HUES6 (cell line): ENCODE results near the gene LGALS9B.
"Not testable (repeated sequence)": the region's sequence is repeated elsewhere in the genome, so short reads cannot be mapped to it uniquely, and the experiment has no call there.

Source experiments
- H3K27ac ChIP-seq: 2 replicates; pipeline ENCODE4 v1.7.0; 2013; ENCODE audit warnings: low read depth, mild to moderate bottlenecking, low read length, inconsistent platforms
- H3K27me3 ChIP-seq: 2 replicates; pipeline ENCODE4 v1.6.1; 2013; ENCODE audit warnings: low read length; ENCODE audit not compliant: control insufficient read depth, insufficient read depth
- H3K36me3 ChIP-seq: 2 replicates; pipeline ENCODE4 v1.6.1; 2013; ENCODE audit warnings: low read length; ENCODE audit not compliant: control insufficient read depth, insufficient read depth
- H3K4me1 ChIP-seq: 2 replicates; pipeline ENCODE4 v1.6.1; 2013; ENCODE audit warnings: low read length; ENCODE audit not compliant: control insufficient read depth, insufficient read depth
- H3K4me3 ChIP-seq: 2 replicates; pipeline ENCODE4 v1.5.1; 2013; ENCODE audit warnings: low read depth, low read length
- H3K9ac ChIP-seq: one replicate; pipeline ENCODE4 v1.6.1; 2013; ENCODE audit warnings: mild to moderate bottlenecking, low read length
- H3K9me3 ChIP-seq: 2 replicates; pipeline ENCODE4 v1.6.1; 2013; ENCODE audit warnings: low read depth, low read length; ENCODE audit not compliant: control insufficient read depth, insufficient read depth

Gene LGALS9B

GRCh38 chr17:20466553-20466952, 786 bp downstream of the LGALS9B start:
- not testable (repeated sequence) for H3K36me3 ChIP-seq, H3K9ac ChIP-seq, H3K27ac ChIP-seq, H3K4me3 ChIP-seq, H3K4me1 ChIP-seq, H3K27me3 ChIP-seq, H3K9me3 ChIP-seq

- not testable (repeated sequence) for H3K4me3 ChIP-seq, H3K27ac ChIP-seq, H3K4me1 ChIP-seq, H3K36me3 ChIP-seq, H3K9me3 ChIP-seq, H3K9ac ChIP-seq, H3K27me3 ChIP-seq
These were observed 1.8 kb downstream of the LGALS9B start for GRCh38 chr17:20465535-20465934.

GRCh38 chr17:20464854-20465414, 2.4 kb downstream of the LGALS9B start:
- H3K36me3 ChIP-seq, H3K4me3 ChIP-seq, H3K4me1 ChIP-seq, H3K27me3 ChIP-seq, H3K9me3 ChIP-seq, H3K9ac ChIP-seq, H3K27ac ChIP-seq: not testable (repeated sequence)

- not testable (repeated sequence) for H3K4me1 ChIP-seq, H3K27ac ChIP-seq, H3K27me3 ChIP-seq, H3K9me3 ChIP-seq, H3K36me3 ChIP-seq, H3K4me3 ChIP-seq, H3K9ac ChIP-seq
These were observed 5.2 kb downstream of the LGALS9B start for GRCh38 chr17:20462158-20462557.

GRCh38 chr17:20457848-20458381, 9.4 kb downstream of the LGALS9B start:
- H3K27ac ChIP-seq, H3K9ac ChIP-seq, H3K27me3 ChIP-seq, H3K4me1 ChIP-seq, H3K4me3 ChIP-seq, H3K9me3 ChIP-seq, H3K36me3 ChIP-seq: not testable (repeated sequence)

- H3K36me3 ChIP-seq, result not testable (repeated sequence)
These were observed 12.2 kb downstream of the LGALS9B start for GRCh38 chr17:20455106-20455505.

GRCh38 chr17:20453820-20454434, 13.4 kb downstream of the LGALS9B start:
- not testable (repeated sequence) for H3K4me3 ChIP-seq, H3K9me3 ChIP-seq, H3K9ac ChIP-seq, H3K27ac ChIP-seq, H3K4me1 ChIP-seq, H3K27me3 ChIP-seq, H3K36me3 ChIP-seq

More at GRCh38 chr17:20455106-20455505, 12.2 kb downstream of the LGALS9B start:
- not testable (repeated sequence) for H3K27me3 ChIP-seq, H3K9me3 ChIP-seq, H3K27ac ChIP-seq, H3K4me1 ChIP-seq, H3K4me3 ChIP-seq, H3K9ac ChIP-seq

GRCh38 chr17:20450852-20451251, 16.5 kb downstream of the LGALS9B start:
- H3K27me3 ChIP-seq, H3K9me3 ChIP-seq, H3K4me1 ChIP-seq, H3K36me3 ChIP-seq, H3K9ac ChIP-seq, H3K27ac ChIP-seq, H3K4me3 ChIP-seq: not testable (repeated sequence)

GRCh38 chr17:20447534-20448321, 19.6 kb downstream of the LGALS9B start:
- not testable (repeated sequence) for H3K27ac ChIP-seq, H3K27me3 ChIP-seq, H3K36me3 ChIP-seq, H3K4me3 ChIP-seq, H3K4me1 ChIP-seq, H3K9me3 ChIP-seq, H3K9ac ChIP-seq

GRCh38 chr17:20446895-20447294, 20.4 kb downstream of the LGALS9B start:
- H3K9ac ChIP-seq, H3K4me1 ChIP-seq, H3K36me3 ChIP-seq, H3K27ac ChIP-seq, H3K27me3 ChIP-seq, H3K4me3 ChIP-seq, H3K9me3 ChIP-seq: not testable (repeated sequence)

- H3K4me3 ChIP-seq, H3K27ac ChIP-seq, H3K9me3 ChIP-seq, H3K9ac ChIP-seq, H3K4me1 ChIP-seq, H3K36me3 ChIP-seq, H3K27me3 ChIP-seq: not testable (repeated sequence)
These were observed 22.6 kb downstream of the LGALS9B start for GRCh38 chr17:20444581-20445236.
